HTERT RPE-1 (cell line): ENCODE data around the gene SLC36A1.

ENCODE experiments used
- in situ Hi-C: fragments of 300-500 bp; cut with MboI; formaldehyde crosslinking; loops from 4 replicates; pipeline ENCODE4 v1.14.3; 2020; ENCODE audit warnings: low sequenced_read_pairs

The SLC36A1 gene

DNA sequence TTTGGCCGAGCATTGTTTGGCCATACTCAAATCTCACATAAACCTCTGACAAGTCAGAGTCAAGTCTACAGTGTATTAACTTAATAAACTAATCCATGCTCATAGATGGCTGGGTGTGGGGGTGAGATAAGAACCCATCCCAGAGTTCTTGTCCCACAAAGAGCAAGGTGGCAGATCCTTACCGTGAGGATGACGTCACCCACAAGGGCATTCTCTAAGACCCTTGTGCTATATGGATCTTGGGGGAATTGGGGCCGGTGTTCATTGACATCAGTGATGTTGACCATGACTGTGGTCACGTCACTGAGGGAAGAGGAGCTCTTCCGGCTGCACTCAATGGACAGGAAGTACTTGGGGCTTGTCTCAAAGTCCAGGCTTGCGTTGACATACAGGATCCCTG lies 81.6 kb downstream of the SLC36A1 start:
- in situ Hi-C loops: no loop called here

DNA sequence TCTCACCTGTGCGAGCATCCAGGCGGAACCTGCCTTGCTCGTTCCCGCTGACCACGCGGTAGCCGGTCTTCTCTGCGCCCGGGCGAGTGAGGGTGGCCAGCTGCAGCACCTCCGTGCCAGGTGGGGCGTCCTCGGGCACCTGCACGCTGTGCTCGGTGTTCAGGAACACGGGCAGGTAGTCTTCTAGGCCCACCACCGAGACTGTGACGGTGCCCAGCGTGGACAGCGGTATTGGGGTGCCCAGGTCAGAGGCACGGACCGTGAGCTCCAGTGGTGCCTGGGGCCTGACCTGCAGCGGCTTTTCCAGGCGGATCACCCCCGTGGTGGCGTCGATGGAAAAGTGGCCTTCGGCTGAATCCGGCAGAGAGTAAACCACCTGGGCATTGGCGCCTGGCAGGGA lies 84.2 kb downstream of the SLC36A1 start:
- in situ Hi-C loops: no loop called here

DNA sequence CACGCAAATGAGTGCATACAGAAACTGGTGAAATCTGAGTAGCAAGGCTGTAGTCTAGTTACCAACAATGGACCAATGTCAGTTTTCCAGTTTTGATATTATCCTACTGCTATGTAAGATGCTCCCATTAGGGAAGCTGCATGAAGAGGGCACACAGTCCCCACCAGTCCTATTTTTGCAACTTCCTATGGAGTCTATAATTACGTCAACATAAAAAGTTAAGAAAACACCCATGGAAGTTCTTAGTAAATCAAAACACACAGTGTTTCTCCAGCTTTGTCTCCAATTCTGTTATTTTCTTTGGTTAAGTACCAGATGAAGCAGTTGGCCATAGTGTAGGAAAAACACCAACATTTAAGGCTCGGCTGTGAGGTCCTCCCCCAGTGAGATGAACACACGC lies 85.0 kb downstream of the SLC36A1 start:
- in situ Hi-C loops: no loop called here

DNA sequence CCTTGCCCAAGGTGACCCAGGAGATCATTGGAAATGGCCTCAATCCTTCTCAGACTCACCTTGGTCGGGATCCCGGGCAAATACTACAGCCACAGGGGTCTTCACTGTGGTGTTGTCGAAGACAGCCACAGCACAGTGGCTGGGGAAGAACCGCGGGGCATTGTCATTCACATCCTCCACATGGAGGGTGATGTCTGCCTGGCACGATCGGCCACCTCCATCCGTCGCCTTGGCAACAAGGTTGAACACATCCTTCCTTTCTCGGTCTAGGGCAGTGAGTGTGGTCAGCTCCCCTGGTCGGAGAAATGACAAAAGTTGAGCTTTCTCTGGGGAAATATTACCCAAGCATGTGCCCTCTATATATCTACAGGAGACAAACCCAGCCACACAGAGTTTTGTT lies 86.9 kb downstream of the SLC36A1 start:
- in situ Hi-C loops: no loop called here

GRCh38 chr5:151537044-151537443 lies 89.6 kb downstream of the SLC36A1 start:
- in situ Hi-C loops: no loop called here

DNA sequence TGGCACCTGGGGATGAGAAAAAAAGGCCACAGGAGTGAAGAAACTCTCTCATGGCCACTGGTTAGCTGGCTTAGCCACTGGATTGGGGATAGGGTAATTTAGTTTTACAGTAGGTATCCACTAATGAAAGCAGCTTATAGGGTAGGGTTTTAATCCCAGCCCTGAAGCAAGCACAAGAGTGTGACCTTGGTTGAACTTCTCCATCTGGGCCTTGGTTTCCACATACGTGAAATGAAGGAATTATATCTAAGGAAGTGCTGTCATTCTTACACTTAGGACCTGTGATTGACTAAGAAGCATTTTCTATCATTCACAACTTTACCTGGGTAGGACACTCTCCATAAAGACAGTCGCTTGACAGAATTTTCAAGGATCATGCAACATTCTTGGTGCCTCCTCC lies 94.2 kb downstream of the SLC36A1 start:
- in situ Hi-C loops: no loop called here
